Mammary epithelial cell (primary cell): ENCODE results near the gene DRAP1.

ENCODE experiments used
- EZH2 ChIP-seq: IDR thresholded peaks from 2 replicates; pipeline ENCODE4 v1.6.1; 2012; ENCODE audit warnings: low read length, inconsistent platforms, borderline replicate concordance
- TF ChIP-seq, protein P1 (sequence below), 2 donors: IDR thresholded peaks in 1 of 2; conservative IDR thresholded peaks in 1 of 2; 2 replicates each; pipeline ENCODE4 v1.5.1; 2011 to 2012; ENCODE audit warnings: inconsistent platforms in 2 of 2, low read length in 2 of 2, mild to moderate bottlenecking in 2 of 2, control low read depth in 1 of 2, low read depth in 1 of 2; ENCODE audit not compliant: insufficient read depth in 1 of 2; ENCODE audit errors: extremely low read depth in 1 of 2

GRCh38 chr11:65903068-65903481 is 16.2 kb upstream of the DRAP1 start:
- TF ChIP-seq, protein P1, sequence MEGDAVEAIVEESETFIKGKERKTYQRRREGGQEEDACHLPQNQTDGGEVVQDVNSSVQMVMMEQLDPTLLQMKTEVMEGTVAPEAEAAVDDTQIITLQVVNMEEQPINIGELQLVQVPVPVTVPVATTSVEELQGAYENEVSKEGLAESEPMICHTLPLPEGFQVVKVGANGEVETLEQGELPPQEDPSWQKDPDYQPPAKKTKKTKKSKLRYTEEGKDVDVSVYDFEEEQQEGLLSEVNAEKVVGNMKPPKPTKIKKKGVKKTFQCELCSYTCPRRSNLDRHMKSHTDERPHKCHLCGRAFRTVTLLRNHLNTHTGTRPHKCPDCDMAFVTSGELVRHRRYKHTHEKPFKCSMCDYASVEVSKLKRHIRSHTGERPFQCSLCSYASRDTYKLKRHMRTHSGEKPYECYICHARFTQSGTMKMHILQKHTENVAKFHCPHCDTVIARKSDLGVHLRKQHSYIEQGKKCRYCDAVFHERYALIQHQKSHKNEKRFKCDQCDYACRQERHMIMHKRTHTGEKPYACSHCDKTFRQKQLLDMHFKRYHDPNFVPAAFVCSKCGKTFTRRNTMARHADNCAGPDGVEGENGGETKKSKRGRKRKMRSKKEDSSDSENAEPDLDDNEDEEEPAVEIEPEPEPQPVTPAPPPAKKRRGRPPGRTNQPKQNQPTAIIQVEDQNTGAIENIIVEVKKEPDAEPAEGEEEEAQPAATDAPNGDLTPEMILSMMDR (conservative IDR thresholded peaks at IDR 0.05 in 1 of 2, IDR thresholded peaks at IDR 0.05 in 1 of 2; ENCODE audit: extremely low read depth in 1 of 2, insufficient read depth in 1 of 2, low read depth in 1 of 2, low read length in 2 of 2): no peak
- no peak for TF ChIP-seq EZH2
